ENCODE measurements around the gene EXOC4.
A peak's percentile ranks its signal among the peaks of the same experiment; 100 is the strongest.

EXOC4 gene

DNA sequence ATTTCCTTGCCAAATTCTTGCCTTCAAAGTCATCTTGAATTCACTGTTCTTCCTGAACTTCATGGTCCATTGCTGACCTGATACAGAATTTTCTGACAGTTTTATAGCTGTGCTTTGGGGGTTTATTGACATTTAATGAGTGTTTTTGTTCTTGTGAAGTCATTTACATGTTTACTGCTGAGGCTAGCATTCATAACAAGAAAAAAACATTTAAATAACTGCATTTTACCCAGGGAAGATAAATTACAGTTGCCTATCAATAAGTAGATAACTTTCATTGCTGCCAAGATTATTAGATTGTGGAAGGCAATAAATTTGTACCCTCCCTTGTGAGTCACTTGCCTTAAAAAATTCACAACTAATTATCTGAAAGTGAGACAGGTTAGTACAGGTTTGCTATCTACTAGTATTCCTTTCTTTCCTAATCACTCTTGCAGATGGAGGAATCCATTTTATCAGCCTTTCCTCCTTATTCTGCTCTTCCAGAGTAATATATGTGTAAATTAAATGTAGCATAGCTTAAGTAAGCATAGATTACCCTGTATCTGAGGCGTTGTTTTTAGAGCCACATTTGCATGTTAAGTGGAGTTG is 178.4 kb downstream of the EXOC4 start:
- DNase-seq: no peak

DNA sequence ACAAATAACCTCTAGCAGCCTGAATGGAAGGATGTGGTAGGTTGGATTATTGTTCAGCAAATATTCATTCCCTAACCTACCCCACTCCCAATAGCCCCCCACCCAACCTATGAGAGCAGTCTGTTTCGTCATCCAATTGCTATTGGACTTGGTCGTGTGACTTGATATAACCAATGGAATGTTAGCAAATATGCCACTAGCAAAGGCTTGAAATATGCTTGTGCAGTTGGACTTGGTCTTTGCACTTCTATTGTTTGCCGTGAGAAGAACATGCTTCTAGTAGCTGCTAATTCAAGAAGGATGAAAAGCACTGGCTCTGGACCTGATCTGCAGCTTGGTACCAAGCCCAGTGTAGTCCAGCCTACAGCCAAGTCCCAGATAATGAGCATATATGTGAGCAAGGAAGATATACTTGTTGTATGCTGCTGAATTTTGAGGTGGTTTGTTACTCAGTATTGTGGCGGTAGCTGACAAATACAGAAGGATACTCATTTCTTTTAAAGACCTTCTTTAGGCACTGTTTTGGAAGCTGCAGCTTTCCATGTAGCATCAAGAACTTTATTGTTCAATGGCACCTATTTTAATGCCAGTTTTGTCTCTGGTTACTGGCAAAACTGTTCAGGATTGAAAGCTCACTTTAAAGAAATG is 180.4 kb downstream of the EXOC4 start:
- DNase-seq: no peak

- DNase-seq: peak; percentile 36 to 46
Measured at GRCh38 chr7:133434246-133434865, 181.5 kb downstream of the EXOC4 start.

- no peak for DNase-seq
Measured at GRCh38 chr7:133436014-133436428, 183.1 kb downstream of the EXOC4 start.

GRCh38 chr7:133437544-133437943 is 184.7 kb downstream of the EXOC4 start:
- no peak for DNase-seq

- DNase-seq: no peak
Measured at GRCh38 chr7:133442818-133443217, 189.9 kb downstream of the EXOC4 start.

DNA sequence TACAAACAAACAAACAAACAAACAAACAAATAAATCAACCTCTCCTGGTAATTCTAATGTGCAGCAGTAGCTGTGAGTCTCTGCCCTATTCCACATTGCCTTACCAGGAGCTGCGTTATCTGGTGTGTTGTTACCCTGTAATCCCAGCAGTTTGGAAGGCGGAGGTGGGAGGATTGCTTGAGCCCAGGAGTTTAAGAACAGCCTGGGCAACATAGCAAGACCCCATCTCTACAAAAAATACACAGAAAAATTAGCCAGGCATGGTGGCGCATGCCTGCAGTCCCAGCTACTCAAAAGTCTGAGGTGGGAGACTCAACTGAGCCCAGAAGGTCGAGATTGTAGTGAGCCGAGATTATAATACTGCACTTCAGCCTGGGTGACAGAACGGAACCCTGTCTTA is 192.7 kb downstream of the EXOC4 start:
- DNase-seq: no peak

- DNase-seq: no peak
Measured at GRCh38 chr7:133448012-133448411, 195.1 kb downstream of the EXOC4 start.

GRCh38 chr7:133452577-133452976 is 199.7 kb downstream of the EXOC4 start:
- no peak for DNase-seq

DNA sequence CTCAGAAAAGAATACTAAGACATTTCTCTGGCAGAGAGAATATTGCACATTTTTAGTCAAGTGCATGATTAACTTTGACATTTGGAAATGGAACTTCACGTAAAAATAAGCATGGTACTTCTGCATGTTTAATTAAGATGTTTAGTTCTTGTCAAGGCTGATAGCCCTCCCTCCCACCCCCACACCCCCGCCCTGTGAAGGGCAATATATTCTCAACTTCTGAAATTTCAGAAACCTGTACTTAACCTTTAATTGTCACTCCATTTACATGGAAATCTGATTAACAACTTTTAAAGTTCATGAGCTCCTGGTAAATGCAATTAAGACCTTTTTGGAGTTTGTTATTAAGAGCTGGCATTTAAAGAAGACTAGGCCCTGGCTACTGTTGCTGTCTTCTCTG is 205.8 kb downstream of the EXOC4 start:
- no peak for DNase-seq

DNA sequence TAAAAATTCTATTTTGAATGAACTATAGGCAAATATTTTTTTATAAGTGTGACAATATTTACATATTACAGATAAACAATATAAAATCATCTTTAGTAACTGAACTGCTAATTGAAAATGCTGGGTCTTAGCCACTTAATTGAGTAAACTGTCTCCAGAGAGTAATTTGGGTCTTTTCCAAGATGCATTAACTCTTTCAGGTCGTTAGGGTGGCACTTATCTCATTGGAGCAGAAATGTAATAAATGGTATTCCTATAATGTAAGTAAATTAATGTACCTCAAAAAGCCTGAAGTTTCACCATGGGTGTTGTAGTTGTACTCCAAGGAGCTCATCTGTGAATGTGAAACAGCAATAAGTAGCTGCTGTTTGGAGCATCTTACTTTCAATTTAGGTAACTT is 208.5 kb downstream of the EXOC4 start:
- DNase-seq: no peak

DNA sequence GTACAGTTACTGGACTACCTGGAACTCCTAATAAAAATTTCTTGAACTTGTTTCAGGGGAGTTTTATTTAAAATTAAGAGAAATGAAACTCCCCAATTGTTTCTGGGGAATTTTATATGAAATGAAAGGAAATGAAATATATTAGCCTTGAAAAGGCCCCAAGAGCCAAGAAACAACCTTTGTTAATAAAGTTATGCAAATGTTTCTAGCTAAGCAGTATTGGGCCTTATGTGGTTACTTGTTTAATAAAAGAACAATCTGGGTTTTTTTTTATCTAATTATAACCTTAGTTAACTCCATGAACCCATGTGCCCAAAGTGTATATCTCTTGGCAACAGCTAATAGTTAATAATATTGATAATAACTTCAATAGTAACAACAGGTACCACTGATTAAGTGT is 222.8 kb downstream of the EXOC4 start:
- no peak for DNase-seq

DNA sequence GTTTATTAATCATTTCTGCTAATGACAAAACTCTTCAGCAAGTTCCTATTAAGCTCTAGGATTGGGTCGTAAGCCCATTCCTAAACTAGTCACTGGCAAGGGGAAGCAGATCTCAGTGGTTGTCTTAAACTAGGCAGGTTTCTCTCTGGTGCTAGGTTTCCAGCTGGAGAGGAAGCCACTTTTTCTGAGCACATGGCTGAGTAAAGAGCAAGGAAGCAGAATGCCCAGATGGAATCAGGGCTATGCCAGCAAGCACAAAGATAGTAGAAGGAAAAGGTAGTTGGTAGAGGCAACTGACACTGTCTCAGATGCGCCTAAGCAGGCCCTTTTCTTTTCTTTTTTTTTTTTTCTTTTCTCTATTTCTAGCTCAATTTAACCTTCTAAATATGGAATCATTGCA is 224.9 kb downstream of the EXOC4 start:
- DNase-seq: no peak

GRCh38 chr7:133478591-133479135 is 225.8 kb downstream of the EXOC4 start:
- no peak for DNase-seq

DNA sequence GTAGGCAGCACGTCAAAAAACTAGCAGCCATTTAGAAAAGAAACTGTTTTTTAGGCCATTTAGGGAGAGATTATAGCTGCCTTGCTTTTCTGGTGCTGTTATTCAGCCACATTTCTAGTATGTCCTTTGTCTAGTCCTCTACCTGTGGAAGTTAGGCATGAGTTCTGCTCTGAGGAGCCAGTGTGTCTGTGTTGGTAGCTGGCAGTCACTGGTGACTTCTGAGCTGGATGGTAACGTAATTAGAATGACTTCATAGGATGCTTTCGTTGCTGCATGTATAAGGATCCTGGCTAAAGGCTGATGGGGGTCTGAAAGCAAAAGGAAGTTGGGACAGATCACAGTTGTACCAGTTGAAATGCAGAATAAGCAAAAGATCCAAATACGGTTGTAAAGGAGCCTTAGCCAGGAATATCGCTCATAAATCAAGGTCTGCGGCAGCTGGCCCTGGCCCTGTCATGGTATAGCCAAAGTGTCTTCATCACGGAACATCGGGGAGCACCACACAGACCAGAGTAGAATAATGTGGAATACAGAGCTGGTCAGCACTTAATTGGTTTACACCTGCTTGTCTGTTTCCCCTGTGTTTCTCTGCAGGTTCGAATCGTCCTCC is 226.7 kb downstream of the EXOC4 start:
- no peak for DNase-seq

DNA sequence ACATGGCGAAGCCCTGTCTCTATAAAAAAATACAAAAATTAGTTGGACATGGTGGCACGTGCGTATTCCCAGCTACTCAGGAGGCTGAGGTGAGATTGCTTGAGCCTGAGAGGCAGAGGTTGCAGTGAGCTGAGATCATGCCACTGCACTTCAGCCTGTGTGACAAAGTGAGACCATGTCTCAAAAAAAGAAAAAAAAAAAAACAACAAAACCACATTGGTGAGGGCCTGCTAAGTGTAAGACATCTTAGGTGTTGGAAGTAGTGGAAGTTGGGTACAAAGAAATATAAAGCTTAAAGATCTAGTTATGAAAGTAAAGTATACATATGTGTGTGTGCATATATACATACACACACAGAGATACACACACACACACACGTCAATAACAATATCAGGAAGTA is 228.0 kb downstream of the EXOC4 start:
- no peak for DNase-seq

DNA sequence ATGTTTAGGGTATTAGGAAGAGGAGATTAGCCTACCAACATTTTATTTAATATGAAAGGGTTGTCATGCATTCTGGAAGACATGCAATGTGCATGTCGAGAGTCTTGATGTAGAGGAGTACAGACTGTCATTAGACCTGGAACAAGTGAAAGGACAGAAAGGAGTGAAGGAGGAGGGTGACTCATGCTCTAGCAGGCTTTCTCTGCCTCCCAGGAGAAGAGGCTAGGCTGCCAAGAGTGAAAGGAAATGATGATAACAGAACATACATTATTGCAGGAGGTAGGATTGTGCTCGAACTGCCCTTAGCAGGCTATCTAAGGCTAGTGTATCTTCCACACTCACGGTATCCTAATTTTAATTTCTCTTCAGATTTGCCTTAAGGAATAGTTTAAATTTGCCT is 228.8 kb downstream of the EXOC4 start:
- DNase-seq: no peak

GRCh38 chr7:133482599-133482998 is 229.7 kb downstream of the EXOC4 start:
- DNase-seq: no peak

- DNase-seq: no peak
Measured at GRCh38 chr7:133484086-133484485, 231.2 kb downstream of the EXOC4 start.

GRCh38 chr7:133489906-133490305 is 237.0 kb downstream of the EXOC4 start:
- no peak for DNase-seq

DNA sequence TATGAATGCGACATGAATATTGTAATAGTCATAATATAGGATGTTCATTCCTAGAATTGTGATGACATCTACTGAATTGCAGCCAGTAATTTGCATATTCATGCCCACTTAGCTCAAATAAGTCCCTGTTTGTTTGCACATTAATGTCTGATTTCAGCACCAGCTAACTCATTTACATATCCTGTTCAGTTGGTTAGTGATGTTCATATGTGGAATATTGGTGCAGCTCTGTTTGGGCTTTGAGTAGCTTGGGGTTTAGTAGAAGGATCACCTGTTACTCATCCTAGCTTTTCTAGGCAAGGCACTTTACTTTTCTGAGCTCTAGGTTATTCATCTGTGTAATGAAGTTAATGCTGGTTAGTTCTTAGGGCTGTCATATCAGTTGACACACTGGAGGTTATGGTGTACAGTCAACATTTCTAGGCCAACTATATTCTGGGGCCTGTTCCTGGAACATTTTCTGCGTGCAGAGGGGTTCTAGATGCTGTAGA is 238.4 kb downstream of the EXOC4 start:
- no peak for DNase-seq

DNA sequence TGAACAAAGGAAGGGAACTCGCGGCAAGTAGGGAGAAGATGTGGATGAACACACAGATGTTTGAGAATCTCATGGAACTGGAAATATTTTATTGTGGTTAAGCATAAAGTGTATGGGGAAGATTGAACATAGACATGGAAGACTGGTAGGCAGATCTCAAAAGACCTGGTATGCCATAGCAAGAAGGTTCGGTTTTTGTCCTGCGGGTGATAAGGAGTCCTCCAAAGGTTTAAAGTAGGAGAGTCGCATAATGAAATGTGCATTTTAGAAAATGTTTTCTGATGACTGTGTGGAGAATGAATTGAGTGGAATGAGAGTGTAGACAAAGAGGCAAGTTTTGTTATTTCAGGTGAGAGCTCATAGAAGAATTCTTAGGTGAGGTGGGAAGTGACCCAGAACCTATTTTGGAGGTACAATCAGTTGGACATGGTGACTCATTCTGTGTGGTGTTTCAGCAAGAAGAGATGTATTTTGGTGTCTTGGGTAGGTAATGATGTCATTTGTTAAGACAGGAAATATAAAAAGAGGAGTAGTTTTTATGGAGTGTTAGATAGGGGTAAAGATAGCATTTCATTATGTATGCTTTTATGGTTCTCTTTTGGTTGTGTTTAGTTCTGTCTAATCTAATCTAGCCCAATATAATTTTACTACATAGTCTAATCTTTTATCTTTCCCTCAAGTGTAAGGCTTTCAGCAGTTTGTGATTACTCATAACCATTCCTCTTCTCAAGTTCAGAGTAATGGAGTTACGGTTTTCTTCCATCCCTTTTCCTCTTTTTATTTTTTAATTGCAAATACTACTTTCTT is 239.2 kb downstream of the EXOC4 start:
- no peak for DNase-seq

DNA sequence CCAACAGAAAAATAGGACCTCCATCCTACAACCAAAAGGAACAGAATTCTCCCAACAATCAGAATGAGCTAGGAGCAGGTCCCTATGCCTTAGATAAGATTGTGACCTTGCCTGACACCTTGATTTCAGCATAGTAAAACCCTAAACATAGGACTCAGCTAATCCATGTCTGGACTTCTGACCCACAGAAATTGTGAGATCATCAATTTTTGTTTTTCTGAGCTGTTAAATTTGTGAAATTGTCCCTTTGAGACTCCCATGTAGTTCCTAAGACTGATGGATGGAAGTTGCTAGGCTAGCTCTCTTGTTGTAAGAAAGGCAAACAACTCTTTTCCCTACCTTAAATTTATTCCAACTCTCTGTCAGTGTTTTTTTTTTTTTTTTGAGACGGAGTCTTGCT is 244.2 kb downstream of the EXOC4 start:
- no peak for DNase-seq

Measured in inflammatory macrophage (primary cell).